ENCODE data around the gene RBM17.

DNA sequence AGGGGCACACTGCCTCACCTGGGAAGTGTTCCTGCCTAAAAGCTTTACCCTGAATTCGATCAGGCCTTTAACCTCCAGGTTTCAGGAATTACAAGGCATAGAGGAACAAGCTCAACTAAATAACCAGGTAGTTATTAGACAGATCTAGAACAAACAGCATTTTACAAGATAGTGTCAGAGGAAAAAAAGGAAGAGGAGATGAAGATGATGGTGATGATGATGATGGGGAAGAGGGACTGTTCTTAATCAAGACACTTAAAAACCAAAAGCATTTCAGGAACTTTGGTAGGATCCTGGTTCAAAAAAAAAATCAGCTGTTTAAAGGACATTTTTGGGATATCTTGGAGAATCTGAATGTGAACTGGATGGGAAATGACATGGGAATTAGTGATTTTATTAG, 11.5 kb downstream of the RBM17 start:
- TF ChIP-seq, protein P1, sequence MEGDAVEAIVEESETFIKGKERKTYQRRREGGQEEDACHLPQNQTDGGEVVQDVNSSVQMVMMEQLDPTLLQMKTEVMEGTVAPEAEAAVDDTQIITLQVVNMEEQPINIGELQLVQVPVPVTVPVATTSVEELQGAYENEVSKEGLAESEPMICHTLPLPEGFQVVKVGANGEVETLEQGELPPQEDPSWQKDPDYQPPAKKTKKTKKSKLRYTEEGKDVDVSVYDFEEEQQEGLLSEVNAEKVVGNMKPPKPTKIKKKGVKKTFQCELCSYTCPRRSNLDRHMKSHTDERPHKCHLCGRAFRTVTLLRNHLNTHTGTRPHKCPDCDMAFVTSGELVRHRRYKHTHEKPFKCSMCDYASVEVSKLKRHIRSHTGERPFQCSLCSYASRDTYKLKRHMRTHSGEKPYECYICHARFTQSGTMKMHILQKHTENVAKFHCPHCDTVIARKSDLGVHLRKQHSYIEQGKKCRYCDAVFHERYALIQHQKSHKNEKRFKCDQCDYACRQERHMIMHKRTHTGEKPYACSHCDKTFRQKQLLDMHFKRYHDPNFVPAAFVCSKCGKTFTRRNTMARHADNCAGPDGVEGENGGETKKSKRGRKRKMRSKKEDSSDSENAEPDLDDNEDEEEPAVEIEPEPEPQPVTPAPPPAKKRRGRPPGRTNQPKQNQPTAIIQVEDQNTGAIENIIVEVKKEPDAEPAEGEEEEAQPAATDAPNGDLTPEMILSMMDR (IDR thresholded peaks at IDR 0.05; ENCODE audit: insufficient read depth, low read length): no peak
- no peak for TF ChIP-seq POLR2AphosphoS5 (IDR thresholded peaks at IDR 0.05; ENCODE audit: low read depth)

Measured in HL-60 (cell line).